ENCODE data around the gene FGFBP1.

- TF ChIP-seq BHLHE40 (IDR thresholded peaks at IDR 0.05; ENCODE audit: low read depth, low read length) (no peak), CTCF (conservative IDR thresholded peaks at IDR 0.05; ENCODE audit: low read depth, low read length) (no peak), USF2 (IDR thresholded peaks at IDR 0.05; ENCODE audit: low read depth, low read length) (no peak), RCOR1 (IDR thresholded peaks at IDR 0.05; ENCODE audit: insufficient replicate concordance, low read length) (no peak), MXI1 (IDR thresholded peaks at IDR 0.05; ENCODE audit: borderline replicate concordance, low read depth, low read length) (no peak), RAD21 (IDR thresholded peaks at IDR 0.05; ENCODE audit: low read length) (no peak), POLR2A (IDR thresholded peaks at IDR 0.05; ENCODE audit: low read depth, low read length) (no peak), FOS (IDR thresholded peaks at IDR 0.05; ENCODE audit: low read depth, low read length) (no peak), ELK1 (IDR thresholded peaks at IDR 0.05; ENCODE audit: borderline replicate concordance, low read depth, low read length) (no peak), CHD1 (IDR thresholded peaks at IDR 0.05; ENCODE audit: low read depth, low read length) (no peak), MAZ (IDR thresholded peaks at IDR 0.05; ENCODE audit: borderline replicate concordance, low read depth, low read length) (no peak), RFX5 (IDR thresholded peaks at IDR 0.05; ENCODE audit: low read depth, low read length) (no peak), CEBPB (IDR thresholded peaks at IDR 0.05; ENCODE audit: low read depth, low read length) (no peak)
These were observed 39.0 kb downstream of the FGFBP1 start for GRCh38 chr4:15899511-15899910.

Measured in IMR-90 (cell line).